H9 (cell line): ENCODE data around the gene EXOG. TPM values are rescaled to one million over a fixed set of nuclear protein-coding genes. Genes with fewer than 3 reads are reported as not detected.

Experiments
- DNase-seq: peaks from one replicate; pipeline ENCODE4 v3.0.0-alpha.2; 2017
- H2AFZ ChIP-seq: one replicate; pipeline ENCODE4 v1.6.1; 2013; ENCODE audit warnings: mild to moderate bottlenecking, low read length, control low read depth, moderate library complexity
- H2AK5ac ChIP-seq: 2 replicates; pipeline ENCODE4 v1.6.1; 2013; ENCODE audit warnings: low read length, control low read depth, mixed read lengths; ENCODE audit not compliant: insufficient read length
- H2BK120ac ChIP-seq: one replicate; pipeline ENCODE4 v1.6.1; 2013; ENCODE audit warnings: low read depth, mild to moderate bottlenecking, low read length, control low read depth, inconsistent platforms; ENCODE audit not compliant: poor library complexity, severe bottlenecking
- H2BK12ac ChIP-seq: 2 replicates; pipeline ENCODE4 v1.6.1; 2013; ENCODE audit warnings: low read length, control low read depth, mixed read lengths, low read depth; ENCODE audit not compliant: insufficient read length
- H2BK15ac ChIP-seq: 2 replicates; pipeline ENCODE4 v1.6.1; 2013; ENCODE audit warnings: low read depth, low read length, control low read depth
- H2BK20ac ChIP-seq: one replicate; pipeline ENCODE4 v1.6.1; 2013; ENCODE audit warnings: low read depth, mild to moderate bottlenecking, low read length, control low read depth, inconsistent platforms; ENCODE audit not compliant: poor library complexity, severe bottlenecking
- H2BK5ac ChIP-seq: 2 replicates; pipeline ENCODE4 v1.6.1; 2013; ENCODE audit warnings: low read length, control low read depth, mixed read lengths; ENCODE audit not compliant: insufficient read length
- H3K14ac ChIP-seq: 2 replicates; pipeline ENCODE4 v1.6.1; 2013; ENCODE audit warnings: low read length, control low read depth; ENCODE audit not compliant: insufficient read depth
- H3K18ac ChIP-seq: 2 replicates; pipeline ENCODE4 v1.6.1; 2013; ENCODE audit warnings: low read depth, mild to moderate bottlenecking, mixed read lengths, low read length, control low read depth; ENCODE audit not compliant: insufficient read length
- H3K23ac ChIP-seq: 2 replicates; pipeline ENCODE4 v1.6.1; 2013; ENCODE audit warnings: low read length, control low read depth, mixed read lengths, low read depth; ENCODE audit not compliant: insufficient read length
- H3K23me2 ChIP-seq: 2 replicates; pipeline ENCODE4 v1.6.1; 2013; ENCODE audit warnings: low read depth, mild to moderate bottlenecking, mixed read lengths, low read length, control low read depth; ENCODE audit not compliant: insufficient read length, poor library complexity, severe bottlenecking
- H3K27ac ChIP-seq: 2 replicates; pipeline ENCODE4 v1.5.1; 2013; ENCODE audit warnings: low read length, control low read depth, mixed read lengths, low read depth; ENCODE audit not compliant: insufficient read length
- H3K27me3 ChIP-seq: 2 replicates; pipeline ENCODE4 v1.6.1; 2013; ENCODE audit warnings: low read length, control low read depth, inconsistent platforms; ENCODE audit not compliant: insufficient read depth
- H3K4ac ChIP-seq: 2 replicates; pipeline ENCODE4 v1.6.1; 2013; ENCODE audit warnings: low read depth, mild to moderate bottlenecking, control low read depth, inconsistent platforms, low read length, moderate library complexity
- H3K4me1 ChIP-seq: 2 replicates; pipeline ENCODE4 v1.6.1; 2013; ENCODE audit warnings: low read length, control low read depth, inconsistent platforms; ENCODE audit not compliant: insufficient read depth
- H3K4me2 ChIP-seq: 2 replicates; pipeline ENCODE4 v1.6.1; 2013; ENCODE audit warnings: low read length, control low read depth, mixed read lengths; ENCODE audit not compliant: insufficient read length, insufficient read depth
- H3K56ac ChIP-seq: 2 replicates; pipeline ENCODE4 v1.6.1; 2013; ENCODE audit warnings: low read depth, mild to moderate bottlenecking, mixed read lengths, low read length, control low read depth; ENCODE audit not compliant: insufficient read length
- H3K79me1 ChIP-seq: 2 replicates; pipeline ENCODE4 v1.6.1; 2013; ENCODE audit warnings: low read depth, mild to moderate bottlenecking, moderate library complexity, low read length, control low read depth, inconsistent platforms; ENCODE audit not compliant: insufficient read depth, poor library complexity, severe bottlenecking
- H3K79me2 ChIP-seq: 2 replicates; pipeline ENCODE4 v1.6.1; 2013; ENCODE audit warnings: low read length, control low read depth, inconsistent platforms; ENCODE audit not compliant: insufficient read depth
- H3K9ac ChIP-seq: 2 replicates; pipeline ENCODE4 v1.6.1; 2013; ENCODE audit warnings: low read length, control low read depth, mixed read lengths; ENCODE audit not compliant: insufficient read length; ENCODE audit errors: extremely low read depth
- H3K9me3 ChIP-seq: one replicate; pipeline ENCODE4 v1.6.1; 2013; ENCODE audit warnings: low read depth, low read length, inconsistent platforms; ENCODE audit not compliant: control insufficient read depth
- H3T11ph ChIP-seq: one replicate; pipeline ENCODE4 v1.6.1; 2013; ENCODE audit warnings: mild to moderate bottlenecking, low read length, control low read depth, inconsistent platforms
- H4K20me1 ChIP-seq: one replicate; pipeline ENCODE4 v1.6.1; 2013; ENCODE audit not compliant: control insufficient read depth, insufficient read length, insufficient read depth
- H4K5ac ChIP-seq: 2 replicates; pipeline ENCODE4 v1.6.1; 2013; ENCODE audit warnings: low read depth, mild to moderate bottlenecking, mixed read lengths, low read length, control low read depth; ENCODE audit not compliant: insufficient read length
- H4K8ac ChIP-seq: replicated peaks from 2 replicates; pipeline ENCODE4 v1.6.1; 2013; ENCODE audit warnings: low read length, control low read depth, mixed read lengths, low read depth; ENCODE audit not compliant: insufficient read length
- H4K91ac ChIP-seq: 2 replicates; pipeline ENCODE4 v1.6.1; 2013; ENCODE audit warnings: low read depth, mild to moderate bottlenecking, moderate library complexity, mixed read lengths, low read length, control low read depth; ENCODE audit not compliant: insufficient read length
- H3K27ac Mint-ChIP-seq, 3 experiments: 2 replicates in 2 of 3; 3 replicates in 1 of 3; pipeline ENCODE4 v1.8.0; 2020 to 2021; ENCODE audit warnings: mixed read lengths in 3 of 3, mild to moderate bottlenecking in 1 of 3, moderate library complexity in 1 of 3
- H3K27me3 Mint-ChIP-seq: 2 replicates; pipeline ENCODE4 v1.8.0; 2021; ENCODE audit warnings: low read depth, mild to moderate bottlenecking, moderate library complexity, mixed read lengths
- H3K36me3 Mint-ChIP-seq, 3 experiments: 2 replicates in 2 of 3; 3 replicates in 1 of 3; pipeline ENCODE4 v1.8.0; 2020 to 2021; ENCODE audit warnings: low read depth in 3 of 3, mixed read lengths in 3 of 3; ENCODE audit not compliant: insufficient read depth in 1 of 3
- H3K4me1 Mint-ChIP-seq, 2 experiments: 2 replicates each; pipeline ENCODE4 v1.8.0; 2020; ENCODE audit warnings: mixed read lengths in 2 of 2
- H3K4me3 Mint-ChIP-seq, 2 experiments: 2 replicates in 1 of 2; 3 replicates in 1 of 2; pipeline ENCODE4 v1.8.0; 2020 to 2021; ENCODE audit warnings: mild to moderate bottlenecking in 2 of 2, mixed read lengths in 2 of 2, moderate library complexity in 1 of 2
- H3K9me3 Mint-ChIP-seq, 2 experiments: 2 replicates in 1 of 2; 3 replicates in 1 of 2; pipeline ENCODE4 v1.8.0; 2020; ENCODE audit warnings: mild to moderate bottlenecking in 2 of 2, mixed read lengths in 2 of 2, moderate library complexity in 1 of 2
- CTCF ChIP-seq: fragments of 200-600 bp; sonication (generic); conservative IDR thresholded peaks from 3 replicates; pipeline ENCODE4 v1.8.0; 2021; ENCODE audit warnings: antibody characterized with exemption, mild to moderate bottlenecking
- WGBS: extraction: QIAGEN DNeasy Blood & Tissue Kit; methylation state at CpG from one replicate; pipeline ENCODE4 v1.1.7; 2013; ENCODE audit warnings: missing lambda C conversion rate, low lambda C conversion rate, mixed read lengths; ENCODE audit not compliant: insufficient read length; ENCODE audit errors: extremely low coverage; 5-methylcytosine and 5-hydroxymethylcytosine counted together
- total RNA-seq: library from RNA; stranded (reverse); gene quantifications from 2 replicates; pipeline ENCODE4 v1.2.1, GENCODE V29; 2021

Gene EXOG
- total RNA-seq, 1 experiment from 2014 or later: 14.1 TPM

GRCh38 chr3:38554127-38554827, 58.1 kb downstream of the EXOG start:
- Histone ChIP-seq H4K20me1 (no peaks in the 10 kb centered on the region), H3K4me1 (no peaks in the 10 kb centered on the region), H3K56ac (no peak overlapping the region), H3K14ac (no peak overlapping the region), H3K4ac (no peak overlapping the region), H4K5ac (no peak overlapping the region), H3K9me3 (no peaks in the 10 kb centered on the region), H4K8ac (no peak overlapping the region), H2BK120ac (no peak overlapping the region), H2AFZ (no peak overlapping the region), H2AK5ac (no peak overlapping the region), H3K9ac (no peak overlapping the region), H3K4me2 (no peak overlapping the region), H3K23ac (no peak overlapping the region), H3K79me2 (no peaks in the 10 kb centered on the region), H2BK15ac (no peak overlapping the region), H3K27me3 (no peaks in the 10 kb centered on the region), H3K18ac (no peak overlapping the region), H3K27ac (no peak overlapping the region), H3K23me2 (no peaks in the 10 kb centered on the region), H4K91ac (no peak overlapping the region), H2BK5ac (no peak overlapping the region), H3T11ph (no peak overlapping the region), H2BK12ac (no peak overlapping the region), H2BK20ac (no peak overlapping the region), H3K79me1 (no peaks in the 10 kb centered on the region)
- Mint-ChIP-seq H3K4me3 (no peak overlapping the region), H3K27ac (no peak overlapping the region), H3K36me3 (peaks cover 15 to 37% (median 28%) of the 10 kb centered on the region in 3 experiments), H3K27me3 (peaks cover 9% of the 10 kb centered on the region), H3K4me1 (no peaks in the 10 kb centered on the region), H3K9me3 (peaks cover 3 to 6% of the 10 kb centered on the region in 2 experiments; a peak in 2 of 5 replicates)
- no CpG with 5 or more reads among the region's 8 CpGs for WGBS
- DNase-seq: peak; percentile 14
- TF ChIP-seq CTCF: no peak
